HepG2 (cell line): ENCODE results near the gene CPM. TPM values are rescaled to one million over a fixed set of nuclear protein-coding genes. Genes with fewer than 3 reads are reported as not detected.

Experiments used
- EED ChIP-seq: sonication (generic); formaldehyde crosslinking; IDR thresholded peaks from 2 replicates; pipeline ENCODE4 v1.5.0; 2020; ENCODE audit warnings: mild to moderate bottlenecking, missing genetic modification reagents
- GABPA ChIP-seq, 2 experiments: IDR thresholded peaks; 2 replicates each; pipeline ENCODE4 v1.6.1; 2011 to 2016; ENCODE audit warnings: low read depth in 2 of 2, low read length in 1 of 2, missing biosample characterization in 1 of 2, missing genetic modification characterization in 1 of 2
- GABPB1 ChIP-seq: IDR thresholded peaks from 2 replicates; pipeline ENCODE4 v1.6.1; 2016; ENCODE audit warnings: mild to moderate bottlenecking, missing genetic modification reagents, moderate library complexity, missing compliant biosample characterization
- MTA3 ChIP-seq: sonication (generic); formaldehyde crosslinking; IDR thresholded peaks from 2 replicates; pipeline ENCODE4 v1.4.0; 2020; ENCODE audit warnings: missing genetic modification reagents
- PAF1 ChIP-seq: IDR thresholded peaks from 2 replicates; pipeline ENCODE4 v1.6.1; 2016; ENCODE audit warnings: missing genetic modification reagents, missing compliant biosample characterization
- POLR2A ChIP-seq, 2 experiments: IDR thresholded peaks; 2 replicates each; pipeline ENCODE4 v1.6.1; 2011; ENCODE audit warnings: low read depth in 2 of 2, low read length in 2 of 2, mild to moderate bottlenecking in 1 of 2, moderate library complexity in 1 of 2; ENCODE audit not compliant: insufficient read depth in 1 of 2
- RFX1 ChIP-seq: fragments of 450-650 bp; IDR thresholded peaks from 2 replicates; pipeline ENCODE4 v1.6.1; 2017
- RFX5 ChIP-seq: IDR thresholded peaks from 2 replicates; pipeline ENCODE4 v1.6.1; 2011; ENCODE audit warnings: low read depth, low read length, improper control_type of control experiment
- SCMH1 ChIP-seq: sonication (generic); formaldehyde crosslinking; IDR thresholded peaks from 2 replicates; pipeline ENCODE4 v1.9.0; 2021; ENCODE audit warnings: missing genetic modification reagents, mild to moderate bottlenecking, borderline replicate concordance
- SMARCE1 ChIP-seq: fragments of 450-650 bp; IDR thresholded peaks from 2 replicates; pipeline ENCODE4 v1.6.1; 2017; ENCODE audit warnings: borderline replicate concordance
- SRSF1 ChIP-seq: fragments of 200-400 bp; formaldehyde crosslinking; optimal IDR thresholded peaks from 2 replicates; pipeline ENCODE3; 2017; ENCODE audit warnings: mild to moderate bottlenecking, low read depth, low read length, moderate library complexity
- SSRP1 ChIP-seq: IDR thresholded peaks from 2 replicates; pipeline ENCODE4 v1.6.1; 2016; ENCODE audit warnings: control low read depth
- TBX2 ChIP-seq: sonication (generic); formaldehyde crosslinking; IDR thresholded peaks from 2 replicates; pipeline ENCODE4 v1.5.0; 2020; ENCODE audit warnings: missing genetic modification reagents, mild to moderate bottlenecking, borderline replicate concordance
- TSC22D2 ChIP-seq: sonication (generic); formaldehyde crosslinking; IDR thresholded peaks from 2 replicates; pipeline ENCODE4 v1.5.1; 2020; ENCODE audit warnings: missing genetic modification reagents, mild to moderate bottlenecking, borderline replicate concordance
- XBP1 ChIP-seq: sonication (generic); formaldehyde crosslinking; IDR thresholded peaks from 2 replicates; pipeline ENCODE4 v1.5.0; 2020; ENCODE audit warnings: missing genetic modification reagents
- ZNF143 ChIP-seq: sonication (generic); formaldehyde crosslinking; IDR thresholded peaks from 2 replicates; pipeline ENCODE4 v1.4.0; 2020; ENCODE audit warnings: missing genetic modification reagents
- ZNF556 ChIP-seq: sonication (generic); formaldehyde crosslinking; IDR thresholded peaks from 2 replicates; pipeline ENCODE4 v1.4.0; 2020; ENCODE audit warnings: mild to moderate bottlenecking, missing genetic modification reagents, borderline replicate concordance
- ZNF614 ChIP-seq: IDR thresholded peaks from 2 replicates; pipeline ENCODE4 v1.6.1; 2018; ENCODE audit warnings: missing biosample characterization, missing genetic modification reagents, inconsistent platforms, borderline replicate concordance
- ZNF766 ChIP-seq: sonication (generic); formaldehyde crosslinking; IDR thresholded peaks from 2 replicates; pipeline ENCODE4 v1.5.0; 2020; ENCODE audit warnings: missing genetic modification reagents, borderline replicate concordance
- ZSCAN12 ChIP-seq: sonication (generic); formaldehyde crosslinking; IDR thresholded peaks from 2 replicates; pipeline ENCODE4 v1.9.0; 2021; ENCODE audit warnings: mild to moderate bottlenecking, missing genetic modification reagents
- polyA plus RNA-seq, 8 experiments: library from polyadenylated mRNA; depleted of rRNA in 3 of 8; stranded (reverse) in 7 of 8; unstranded in 1 of 8; fragments of >200 nt; fragmentation: Illumina TruSeq in 4 of 8; extraction: Trizol in 4 of 8; gene quantifications; 2 replicates each; pipeline versions ENCODE4 v1.2.1 to v1.2.3, GENCODE V29; 2011 to 2016; ENCODE audit warnings: low read depth in 4 of 8, missing spikeins in 1 of 8, mixed read lengths in 1 of 8; ENCODE audit not compliant: insufficient read depth in 1 of 8
- total RNA-seq, 5 experiments: library from RNA; depleted of rRNA; stranded (reverse); fragments of >200 nt; fragmentation: Illumina TruSeq; extraction: Trizol; gene quantifications; 2 replicates each; pipeline ENCODE4 v1.2.3, GENCODE V29; 2016; ENCODE audit warnings: low read depth in 1 of 5
- TF ChIP-seq, protein P1 (sequence below): sonication (generic); formaldehyde crosslinking; IDR thresholded peaks from 2 replicates; pipeline ENCODE4 v1.4.0; 2020; ENCODE audit warnings: missing genetic modification reagents, borderline replicate concordance
- TF ChIP-seq, protein P2 (sequence below): IDR thresholded peaks from 2 replicates; pipeline ENCODE4 v1.6.1; 2016; ENCODE audit warnings: low read depth
- TF ChIP-seq, protein P3 (sequence below): sonication (generic); formaldehyde crosslinking; IDR thresholded peaks from 2 replicates; pipeline ENCODE4 v1.5.1; 2020; ENCODE audit warnings: mild to moderate bottlenecking, missing genetic modification reagents, borderline replicate concordance

The CPM gene
- total and polyA plus RNA-seq, 2 of the 13 experiments (the other 11 are each of a cell fraction or from before 2014, with no cell fraction given): not detected

DNA sequence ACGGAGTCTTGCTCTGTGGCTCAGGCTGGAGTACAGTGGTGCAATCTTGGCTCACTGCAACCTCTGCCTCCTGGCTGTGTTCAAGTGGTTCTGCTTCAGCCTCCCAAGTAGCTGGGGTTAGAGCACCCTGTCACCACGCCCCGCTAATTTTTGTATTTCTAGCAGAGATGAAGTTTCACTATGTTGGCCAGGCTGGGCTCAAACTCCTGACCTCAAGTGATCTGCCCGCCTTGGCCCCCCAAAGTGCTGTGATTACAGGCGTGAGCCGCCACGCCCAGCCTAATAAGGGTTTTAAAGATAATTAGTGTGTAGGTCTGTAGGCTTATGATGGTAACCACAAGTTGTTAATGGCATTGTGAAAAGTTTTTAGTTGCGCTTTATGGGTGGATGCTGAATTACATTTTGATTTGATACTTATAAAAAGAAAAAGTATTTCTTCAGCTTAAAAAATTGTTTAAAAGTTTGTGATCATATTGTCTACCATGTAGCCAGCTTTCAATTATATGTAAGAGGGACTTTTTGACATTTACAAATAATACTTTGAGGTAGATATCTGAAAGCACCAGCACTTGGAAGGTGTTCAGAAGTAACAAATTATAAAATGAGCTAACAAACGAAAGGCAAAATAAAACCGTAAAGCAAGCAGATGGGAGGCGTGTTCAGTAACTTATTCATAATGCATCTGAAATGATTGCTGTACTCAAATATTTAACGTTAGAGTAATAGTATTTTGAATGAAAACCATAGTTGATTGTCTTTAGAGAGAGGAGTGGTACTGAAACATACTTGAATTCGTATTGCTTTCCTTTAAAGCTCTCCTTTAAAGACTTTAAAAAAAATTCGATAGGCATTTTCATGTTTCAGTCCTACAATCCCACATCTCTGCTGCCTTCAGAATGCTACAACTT, 87.9 kb downstream of the CPM start (continued):
- TF ChIP-seq PAF1 (CRISPR knock-in tag) (peak; percentile 54), SSRP1 (CRISPR knock-in tag) (no peak), GABPA (IDR thresholded peaks at IDR 0.05; ENCODE audit: low read depth, low read length) (no peak), GABPA (CRISPR knock-in tag; IDR thresholded peaks at IDR 0.05; ENCODE audit: low read depth) (no peak), XBP1 (CRISPR knock-in tag) (no peak), ZSCAN12 (CRISPR knock-in tag) (no peak), ZNF614 (no peak), ZNF766 (CRISPR knock-in tag) (no peak), ZNF556 (no peak), ZNF143 (CRISPR knock-in tag) (no peak), POLR2A (IDR thresholded peaks at IDR 0.05; ENCODE audit: insufficient read depth in 1 of 2, low read depth in 2 of 2, low read length in 2 of 2) (peak in 1 of 2 experiments; percentile 10; a peak in 1 of 4 replicates), MTA3 (no peak), EED (no peak), RFX5 (no peak), SRSF1 (no peak), TSC22D2 (CRISPR knock-in tag) (no peak), RFX1 (no peak), SMARCE1 (no peak), TBX2 (CRISPR knock-in tag) (no peak), GABPB1 (CRISPR knock-in tag) (no peak), SCMH1 (CRISPR knock-in tag) (no peak)
- TF ChIP-seq, protein P1, sequence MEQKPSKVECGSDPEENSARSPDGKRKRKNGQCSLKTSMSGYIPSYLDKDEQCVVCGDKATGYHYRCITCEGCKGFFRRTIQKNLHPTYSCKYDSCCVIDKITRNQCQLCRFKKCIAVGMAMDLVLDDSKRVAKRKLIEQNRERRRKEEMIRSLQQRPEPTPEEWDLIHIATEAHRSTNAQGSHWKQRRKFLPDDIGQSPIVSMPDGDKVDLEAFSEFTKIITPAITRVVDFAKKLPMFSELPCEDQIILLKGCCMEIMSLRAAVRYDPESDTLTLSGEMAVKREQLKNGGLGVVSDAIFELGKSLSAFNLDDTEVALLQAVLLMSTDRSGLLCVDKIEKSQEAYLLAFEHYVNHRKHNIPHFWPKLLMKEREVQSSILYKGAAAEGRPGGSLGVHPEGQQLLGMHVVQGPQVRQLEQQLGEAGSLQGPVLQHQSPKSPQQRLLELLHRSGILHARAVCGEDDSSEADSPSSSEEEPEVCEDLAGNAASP: no peak
- TF ChIP-seq, protein P2, sequence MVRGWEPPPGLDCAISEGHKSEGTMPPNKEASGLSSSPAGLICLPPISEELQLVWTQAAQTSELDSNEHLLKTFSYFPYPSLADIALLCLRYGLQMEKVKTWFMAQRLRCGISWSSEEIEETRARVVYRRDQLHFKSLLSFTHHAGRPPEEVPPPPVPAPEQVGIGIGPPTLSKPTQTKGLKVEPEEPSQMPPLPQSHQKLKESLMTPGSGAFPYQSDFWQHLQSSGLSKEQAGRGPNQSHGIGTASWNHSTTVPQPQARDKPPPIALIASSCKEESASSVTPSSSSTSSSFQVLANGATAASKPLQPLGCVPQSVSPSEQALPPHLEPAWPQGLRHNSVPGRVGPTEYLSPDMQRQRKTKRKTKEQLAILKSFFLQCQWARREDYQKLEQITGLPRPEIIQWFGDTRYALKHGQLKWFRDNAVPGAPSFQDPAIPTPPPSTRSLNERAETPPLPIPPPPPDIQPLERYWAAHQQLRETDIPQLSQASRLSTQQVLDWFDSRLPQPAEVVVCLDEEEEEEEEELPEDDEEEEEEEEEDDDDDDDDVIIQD: no peak
- TF ChIP-seq, protein P3, sequence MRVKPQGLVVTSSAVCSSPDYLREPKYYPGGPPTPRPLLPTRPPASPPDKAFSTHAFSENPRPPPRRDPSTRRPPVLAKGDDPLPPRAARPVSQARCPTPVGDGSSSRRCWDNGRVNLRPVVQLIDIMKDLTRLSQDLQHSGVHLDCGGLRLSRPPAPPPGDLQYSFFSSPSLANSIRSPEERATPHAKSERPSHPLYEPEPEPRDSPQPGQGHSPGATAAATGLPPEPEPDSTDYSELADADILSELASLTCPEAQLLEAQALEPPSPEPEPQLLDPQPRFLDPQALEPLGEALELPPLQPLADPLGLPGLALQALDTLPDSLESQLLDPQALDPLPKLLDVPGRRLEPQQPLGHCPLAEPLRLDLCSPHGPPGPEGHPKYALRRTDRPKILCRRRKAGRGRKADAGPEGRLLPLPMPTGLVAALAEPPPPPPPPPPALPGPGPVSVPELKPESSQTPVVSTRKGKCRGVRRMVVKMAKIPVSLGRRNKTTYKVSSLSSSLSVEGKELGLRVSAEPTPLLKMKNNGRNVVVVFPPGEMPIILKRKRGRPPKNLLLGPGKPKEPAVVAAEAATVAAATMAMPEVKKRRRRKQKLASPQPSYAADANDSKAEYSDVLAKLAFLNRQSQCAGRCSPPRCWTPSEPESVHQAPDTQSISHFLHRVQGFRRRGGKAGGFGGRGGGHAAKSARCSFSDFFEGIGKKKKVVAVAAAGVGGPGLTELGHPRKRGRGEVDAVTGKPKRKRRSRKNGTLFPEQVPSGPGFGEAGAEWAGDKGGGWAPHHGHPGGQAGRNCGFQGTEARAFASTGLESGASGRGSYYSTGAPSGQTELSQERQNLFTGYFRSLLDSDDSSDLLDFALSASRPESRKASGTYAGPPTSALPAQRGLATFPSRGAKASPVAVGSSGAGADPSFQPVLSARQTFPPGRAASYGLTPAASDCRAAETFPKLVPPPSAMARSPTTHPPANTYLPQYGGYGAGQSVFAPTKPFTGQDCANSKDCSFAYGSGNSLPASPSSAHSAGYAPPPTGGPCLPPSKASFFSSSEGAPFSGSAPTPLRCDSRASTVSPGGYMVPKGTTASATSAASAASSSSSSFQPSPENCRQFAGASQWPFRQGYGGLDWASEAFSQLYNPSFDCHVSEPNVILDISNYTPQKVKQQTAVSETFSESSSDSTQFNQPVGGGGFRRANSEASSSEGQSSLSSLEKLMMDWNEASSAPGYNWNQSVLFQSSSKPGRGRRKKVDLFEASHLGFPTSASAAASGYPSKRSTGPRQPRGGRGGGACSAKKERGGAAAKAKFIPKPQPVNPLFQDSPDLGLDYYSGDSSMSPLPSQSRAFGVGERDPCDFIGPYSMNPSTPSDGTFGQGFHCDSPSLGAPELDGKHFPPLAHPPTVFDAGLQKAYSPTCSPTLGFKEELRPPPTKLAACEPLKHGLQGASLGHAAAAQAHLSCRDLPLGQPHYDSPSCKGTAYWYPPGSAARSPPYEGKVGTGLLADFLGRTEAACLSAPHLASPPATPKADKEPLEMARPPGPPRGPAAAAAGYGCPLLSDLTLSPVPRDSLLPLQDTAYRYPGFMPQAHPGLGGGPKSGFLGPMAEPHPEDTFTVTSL (CRISPR knock-in tag): no peak
